Stomach (tissue), 9 donors: ENCODE measurements around the gene COG2. TPM values are rescaled to one million over a fixed set of nuclear protein-coding genes. Genes with fewer than 3 reads are reported as not detected.

Experiments used
- DNase-seq, 2 donors: peaks; one replicate each; pipeline versions ENCODE4 v3.0.0 to v3.0.0-alpha.2; 2013 to 2019
- H3K27ac ChIP-seq, 5 donors: fragments of 200-600 bp in 4 of 5; sonication (generic) in 4 of 5; one replicate each; pipeline ENCODE4 v1.5.1; 2013 to 2019; ENCODE audit warnings: mild to moderate bottlenecking in 1 of 5, moderate library complexity in 1 of 5
- H3K27me3 ChIP-seq, 3 donors: fragments of 200-600 bp; sonication (generic); one replicate each; pipeline ENCODE4 v1.5.1; 2017 to 2019; ENCODE audit warnings: mixed run types in 1 of 3
- H3K36me3 ChIP-seq, 4 donors: fragments of 200-600 bp; sonication (generic); 1 replicate in 3 of 4; 2 replicates in 1 of 4; pipeline ENCODE4 v1.5.1; 2016 to 2019
- H3K4me1 ChIP-seq, 4 donors: fragments of 200-600 bp; sonication (generic); one replicate each; pipeline ENCODE4 v1.5.1; 2016 to 2019
- H3K4me3 ChIP-seq, 4 donors: fragments of 200-600 bp; sonication (generic) in 3 of 4; one replicate each; pipeline ENCODE4 v1.5.1; 2016 to 2019; ENCODE audit warnings: mild to moderate bottlenecking in 1 of 4
- H3K9me3 ChIP-seq, 4 donors: fragments of 200-600 bp; sonication (generic); one replicate each; pipeline ENCODE4 v1.5.1; 2016 to 2019
- CTCF ChIP-seq, 7 experiments: fragments of 450-650 bp in 4 of 7; fragments of 200-600 bp in 3 of 7; sonication (generic) in 3 of 7; IDR thresholded peaks; one replicate each; pipeline ENCODE4 v1.5.1; 2016 to 2019; ENCODE audit warnings: antibody characterized with exemption in 7 of 7, control low read depth in 2 of 7, mild to moderate bottlenecking in 1 of 7
- EP300 ChIP-seq: sonication (generic); formaldehyde crosslinking; IDR thresholded peaks from one replicate; pipeline ENCODE4 v1.6.1; 2017; ENCODE audit warnings: antibody characterized with exemption
- POLR2A ChIP-seq, 4 donors: fragments of 450-650 bp; IDR thresholded peaks; one replicate each; pipeline ENCODE4 v1.6.1; 2016; ENCODE audit warnings: antibody characterized with exemption in 4 of 4, control low read depth in 2 of 4, mild to moderate bottlenecking in 1 of 4, moderate library complexity in 1 of 4
- POLR2AphosphoS5 ChIP-seq, 3 donors: sonication (generic); formaldehyde crosslinking; IDR thresholded peaks; one replicate each; pipeline ENCODE4 v1.6.1; 2016; ENCODE audit warnings: antibody characterized with exemption in 3 of 3
- WGBS, 5 donors: extraction: QIAGEN DNeasy Blood & Tissue Kit in 3 of 5; methylation state at CpG; one replicate each; pipeline versions ENCODE4 v1.1.5 to v1.1.7; 2013 to 2018; 5-methylcytosine and 5-hydroxymethylcytosine counted together
- intact Hi-C: fragments of 100-400 bp; cut with DNase I; formaldehyde crosslinking; loops from one replicate; pipeline ENCODE4 v1.15.1; 2023; ENCODE audit warnings: low total_unique reads
- polyA plus RNA-seq, 3 donors: library from polyadenylated mRNA; stranded (reverse); fragments of 200-250 nt; gene quantifications; one replicate each; pipeline ENCODE4 v1.2.3, GENCODE V29; 2013
- total RNA-seq, 5 donors: library from RNA; depleted of rRNA; stranded (reverse); fragments of >200 nt; gene quantifications; one replicate each; pipeline versions ENCODE4 v1.1.0 to v1.2.3, GENCODE V29; 2014 to 2016
- donor health status: healthy with polysubstance abuse.
- donor health status: Bipolar disorder and iron deficiency.
- donor health status: healthy.

Gene COG2
- total and polyA plus RNA-seq, 8 donors, result 8.9 to 51.3 (median 20.7) TPM

GRCh38 chr1:230710543-230710904, 68.2 kb downstream of the COG2 start:
- DNase-seq, result no peak
- Histone ChIP-seq H3K27me3 (no peaks in the 10 kb centered on the region), H3K9me3 (no peaks in the 10 kb centered on the region), H3K36me3 (no peaks in the 10 kb centered on the region), H3K27ac (no peak overlapping the region), H3K4me3 (no peak overlapping the region), H3K4me1 (peaks cover 0 to 14% (median 12%) of the 10 kb centered on the region in 4 donors)
- no peak for TF ChIP-seq POLR2A (IDR thresholded peaks at IDR 0.05)
- no peak for TF ChIP-seq POLR2AphosphoS5 (IDR thresholded peaks at IDR 0.05)
- TF ChIP-seq CTCF (IDR thresholded peaks at IDR 0.05), result no peak
- no peak for TF ChIP-seq EP300
- WGBS, 5 donors, result 93 to 98% (median 96%) methylated on average over 7 to 8 of the region's 8 CpGs
- intact Hi-C loops, result no loop called here

DNA sequence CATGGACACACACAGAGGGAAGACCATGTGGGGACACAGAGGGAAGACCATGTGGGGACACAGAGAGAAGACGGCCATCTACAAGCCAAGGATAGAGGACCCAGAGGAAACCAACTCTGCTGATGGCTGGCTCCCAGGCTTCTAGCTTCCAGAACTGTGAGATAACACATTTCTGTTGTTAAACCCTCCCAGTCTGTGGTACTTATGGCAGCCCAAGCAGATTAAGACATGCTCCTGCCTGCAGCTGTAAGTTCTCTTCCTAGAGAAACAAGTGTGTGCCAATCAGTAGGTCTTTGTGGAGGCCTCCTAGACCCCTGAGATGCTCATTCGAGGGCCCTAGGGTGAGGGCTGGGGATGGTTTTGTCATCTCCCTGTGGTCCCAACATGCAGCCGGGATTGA, 69.0 kb downstream of the COG2 start:
- no peak for DNase-seq
- TF ChIP-seq POLR2AphosphoS5 (IDR thresholded peaks at IDR 0.05), result no peak
- TF ChIP-seq EP300, result no peak
- no peak for TF ChIP-seq CTCF (IDR thresholded peaks at IDR 0.05)
- TF ChIP-seq POLR2A (IDR thresholded peaks at IDR 0.05), result no peak
- peaks cover 0 to 14% (median 12%) of the 10 kb centered on the region in 4 donors for H3K4me1 ChIP-seq
- no peak overlapping the region for H3K4me3 ChIP-seq
- H3K36me3 ChIP-seq, result no peaks in the 10 kb centered on the region
- no peaks in the 10 kb centered on the region for H3K9me3 ChIP-seq
- intact Hi-C loops, result no loop called here
- no peaks in the 10 kb centered on the region for H3K27me3 ChIP-seq
- WGBS, 5 donors, result 81 to 95% (median 93%) methylated on average over 2 to 3 of the region's 3 CpGs
- no peak overlapping the region for H3K27ac ChIP-seq

GRCh38 chr1:230712470-230712942, 70.2 kb downstream of the COG2 start:
- 91 to 94% (median 93%) methylated on average over 13 to 17 of the region's 17 CpGs for WGBS, 5 donors
- no peak for TF ChIP-seq EP300
- no peak for TF ChIP-seq CTCF (IDR thresholded peaks at IDR 0.05)
- no peak for TF ChIP-seq POLR2A (IDR thresholded peaks at IDR 0.05)
- TF ChIP-seq POLR2AphosphoS5 (IDR thresholded peaks at IDR 0.05), result no peak
- no peaks in the 10 kb centered on the region for H3K36me3 ChIP-seq
- H3K4me1 ChIP-seq, result peaks cover 0 to 14% (median 12%) of the 10 kb centered on the region in 4 donors
- DNase-seq, result no peak
- no peaks in the 10 kb centered on the region for H3K27me3 ChIP-seq
- no peaks in the 10 kb centered on the region for H3K9me3 ChIP-seq
- no peak overlapping the region for H3K27ac ChIP-seq
- intact Hi-C loops, result no loop called here
- H3K4me3 ChIP-seq, result no peak overlapping the region

- TF ChIP-seq EP300, result no peak
- TF ChIP-seq CTCF (IDR thresholded peaks at IDR 0.05), result no peak
- TF ChIP-seq POLR2AphosphoS5 (IDR thresholded peaks at IDR 0.05), result no peak
- no peak for TF ChIP-seq POLR2A (IDR thresholded peaks at IDR 0.05)
Measured at GRCh38 chr1:230713138-230713537, 70.9 kb downstream of the COG2 start.

More at GRCh38 chr1:230713138-230713537, 70.9 kb downstream of the COG2 start:
- Histone ChIP-seq H3K27me3 (no peaks in the 10 kb centered on the region), H3K9me3 (no peaks in the 10 kb centered on the region), H3K4me1 (peaks cover 0 to 14% (median 12%) of the 10 kb centered on the region in 4 donors), H3K36me3 (no peaks in the 10 kb centered on the region), H3K27ac (no peak overlapping the region), H3K4me3 (no peak overlapping the region)
- no peak for DNase-seq
- 74 to 84% (median 79%) methylated on average over 7 of the region's 7 CpGs for WGBS, 5 donors
- intact Hi-C loops, result no loop called here
